ENCODE results near the gene FLT4. TPM values are rescaled to one million over a fixed set of nuclear protein-coding genes. Genes with fewer than 3 reads are reported as not detected.

Gene FLT4
- total RNA-seq, 2 experiments from 2014 or later, result 4.2 to 4.4 TPM

- CTCF ChIA-PET, result no interaction called here
- POLR2A ChIA-PET, result no interaction called here
Measured at GRCh38 chr5:180644825-180645273, 4.6 kb downstream of the FLT4 start.

- ChIA-PET POLR2A (no interaction called here), CTCF (interaction anchor here (0.7 kb wide), 1 partner anchor 126 kb away, joined by 3 read pairs; no protein-coding TSS in a partner anchor)
Measured at GRCh38 chr5:180644129-180644824, 5.1 kb downstream of the FLT4 start.

GRCh38 chr5:180643191-180643851 is 6.1 kb downstream of the FLT4 start:
- POLR2A ChIA-PET, result no interaction called here
- CTCF ChIA-PET, result interaction anchor here (0.7 kb wide), 1 partner anchor 125 kb away, joined by 3 read pairs; no protein-coding TSS in a partner anchor

GRCh38 chr5:180642779-180643178 is 6.6 kb downstream of the FLT4 start:
- ChIA-PET POLR2A (no interaction called here), CTCF (no interaction called here)

- ChIA-PET CTCF (no interaction called here), POLR2A (no interaction called here)
Measured at GRCh38 chr5:180642181-180642775, 7.1 kb downstream of the FLT4 start.

- ChIA-PET POLR2A (no interaction called here), CTCF (no interaction called here)
Measured at GRCh38 chr5:180641566-180641900, 7.9 kb downstream of the FLT4 start.

GRCh38 chr5:180640861-180641565 is 8.4 kb downstream of the FLT4 start:
- ChIA-PET POLR2A (no interaction called here), CTCF (no interaction called here)

GRCh38 chr5:180640611-180640860 is 8.9 kb downstream of the FLT4 start:
- ChIA-PET CTCF (no interaction called here), POLR2A (no interaction called here)

- CTCF ChIA-PET, result no interaction called here
- POLR2A ChIA-PET, result no interaction called here
Measured at GRCh38 chr5:180639741-180640610, 9.4 kb downstream of the FLT4 start.

- POLR2A ChIA-PET, result no interaction called here
- CTCF ChIA-PET, result no interaction called here
Measured at GRCh38 chr5:180639287-180639686, 10.1 kb downstream of the FLT4 start.

GRCh38 chr5:180637962-180638680 is 11.3 kb downstream of the FLT4 start:
- POLR2A ChIA-PET, result no interaction called here
- CTCF ChIA-PET, result no interaction called here

GRCh38 chr5:180636403-180637075 is 12.9 kb downstream of the FLT4 start:
- POLR2A ChIA-PET, result no interaction called here

GRCh38 chr5:180636016-180636402 is 13.4 kb downstream of the FLT4 start:
- ChIA-PET CTCF (no interaction called here), POLR2A (no interaction called here)

More at GRCh38 chr5:180636403-180637075, 12.9 kb downstream of the FLT4 start:
- CTCF ChIA-PET, result no interaction called here

- ChIA-PET CTCF (interaction anchor here (1.3 kb wide), 1 partner anchor 14 kb away, joined by 4 read pairs; no protein-coding TSS in a partner anchor), POLR2A (interaction anchor here (0.7 kb wide), 1 partner anchor 15 kb away, joined by 9 read pairs; no protein-coding TSS in a partner anchor)
Measured at GRCh38 chr5:180633283-180634177, 15.9 kb downstream of the FLT4 start.

- CTCF ChIA-PET, result interaction anchor here (1.3 kb wide), 1 partner anchor 14 kb away, joined by 4 read pairs; no protein-coding TSS in a partner anchor
- POLR2A ChIA-PET, result no interaction called here
Measured at GRCh38 chr5:180632768-180633167, 16.6 kb downstream of the FLT4 start.

- CTCF ChIA-PET, result no interaction called here
- POLR2A ChIA-PET, result no interaction called here
Measured at GRCh38 chr5:180631549-180632383, 17.6 kb downstream of the FLT4 start.

- CTCF ChIA-PET, result no interaction called here
- POLR2A ChIA-PET, result no interaction called here
Measured at GRCh38 chr5:180630426-180630825, 19.0 kb downstream of the FLT4 start.
